HG03139 (cell line): ENCODE results near the gene VAPB.

Experiments used
- ATAC-seq: cut with Tn5 transposase; IDR thresholded peaks from one replicate; pipeline ENCODE4 v1.9.1; 2021; ENCODE audit not compliant: unreplicated experiment

Gene VAPB

GRCh38 chr20:58377766-58378401, 11.1 kb upstream of the VAPB start:
- ATAC-seq: no peak

GRCh38 chr20:58378704-58379103, 10.3 kb upstream of the VAPB start:
- ATAC-seq: no peak

GRCh38 chr20:58381627-58382026, 7.4 kb upstream of the VAPB start:
- no peak for ATAC-seq

- ATAC-seq: no peak
These were observed 6.9 kb upstream of the VAPB start for GRCh38 chr20:58382096-58382495.

GRCh38 chr20:58384821-58385220, 4.2 kb upstream of the VAPB start:
- no peak for ATAC-seq

GRCh38 chr20:58388028-58388601, 914 bp upstream of the VAPB start:
- ATAC-seq: no peak

GRCh38 chr20:58389324-58389967, 417 bp downstream of the VAPB start:
- ATAC-seq: peak; percentile 30

GRCh38 chr20:58389968-58390658, 1.1 kb downstream of the VAPB start:
- no peak for ATAC-seq

- ATAC-seq: no peak
These were observed 1.6 kb downstream of the VAPB start for GRCh38 chr20:58390659-58391035.

GRCh38 chr20:58392286-58392685, 3.3 kb downstream of the VAPB start:
- no peak for ATAC-seq

- ATAC-seq: no peak
These were observed 4.3 kb downstream of the VAPB start for GRCh38 chr20:58393299-58393698.

- ATAC-seq: no peak
These were observed 5.8 kb downstream of the VAPB start for GRCh38 chr20:58394801-58395200.

- ATAC-seq: no peak
These were observed 6.6 kb downstream of the VAPB start for GRCh38 chr20:58395604-58396003.

GRCh38 chr20:58397429-58397828, 8.4 kb downstream of the VAPB start:
- no peak for ATAC-seq

GRCh38 chr20:58398254-58398653, 9.2 kb downstream of the VAPB start:
- ATAC-seq: no peak

- no peak for ATAC-seq
These were observed 10.9 kb downstream of the VAPB start for GRCh38 chr20:58399926-58400325.

GRCh38 chr20:58401162-58401561, 12.1 kb downstream of the VAPB start:
- ATAC-seq: no peak

- no peak for ATAC-seq
These were observed 13.3 kb downstream of the VAPB start for GRCh38 chr20:58402305-58402704.

- ATAC-seq: no peak
These were observed 13.8 kb downstream of the VAPB start for GRCh38 chr20:58402827-58403226.

- ATAC-seq: no peak
These were observed 14.2 kb downstream of the VAPB start for GRCh38 chr20:58403272-58403671.

GRCh38 chr20:58405504-58406291, 16.7 kb downstream of the VAPB start:
- ATAC-seq: no peak
